Keratinocyte (primary cell): ENCODE data around the gene KRTAP5-3. TPM values are rescaled to one million over a fixed set of nuclear protein-coding genes. Genes with fewer than 3 reads are reported as not detected.
A peak's percentile ranks its signal among the peaks of the same experiment; 100 is the strongest.

Experiments
- DNase-seq: peaks from one replicate; pipeline ENCODE4 v3.0.0-alpha.2; 2011; ENCODE audit warnings: low read depth, missing footprints, low spot score
- FAIRE-seq: peaks from 2 replicates; lab custom pipeline; 2011; peaks lifted over from hg19 to GRCh38; lab: Jason Lieb, UNC
- H2AFZ ChIP-seq: 2 replicates; pipeline ENCODE4 v1.6.0; 2012; ENCODE audit warnings: low read length, control low read depth, inconsistent platforms; ENCODE audit not compliant: control insufficient read depth
- H3K27ac ChIP-seq: 2 replicates; pipeline ENCODE4 v1.5.1; 2011; ENCODE audit warnings: low read length; ENCODE audit not compliant: control insufficient read depth, insufficient read depth
- H3K27me3 ChIP-seq: 3 replicates; pipeline ENCODE4 v1.6.0; 2011; ENCODE audit warnings: low read length; ENCODE audit not compliant: control insufficient read depth, insufficient read depth; ENCODE audit errors: extremely low read depth
- H3K36me3 ChIP-seq, 2 experiments: 2 replicates in 1 of 2; 3 replicates in 1 of 2; pipeline ENCODE4 v1.5.1; 2011; ENCODE audit warnings: low read length in 2 of 2, mild to moderate bottlenecking in 1 of 2; ENCODE audit not compliant: control insufficient read depth in 2 of 2, insufficient read depth in 2 of 2; ENCODE audit errors: extremely low read depth in 1 of 2
- H3K4me1 ChIP-seq: 3 replicates; pipeline ENCODE4 v1.5.1; 2011; ENCODE audit warnings: low read length; ENCODE audit not compliant: control insufficient read depth, insufficient read depth; ENCODE audit errors: extremely low read depth
- H3K4me2 ChIP-seq: 3 replicates; pipeline ENCODE4 v1.6.0; 2011; ENCODE audit warnings: low read depth, low read length; ENCODE audit not compliant: control insufficient read depth, insufficient read depth; ENCODE audit errors: extremely low read depth
- H3K4me3 ChIP-seq, 3 experiments: fragments of 200-600 bp in 1 of 3; sonication (generic) in 1 of 3; 2 replicates in 2 of 3; 3 replicates in 1 of 3; pipeline ENCODE4 v1.5.1; 2011 to 2016; ENCODE audit warnings: low read length in 3 of 3, mild to moderate bottlenecking in 3 of 3, control low read depth in 2 of 3, inconsistent platforms in 1 of 3, low read depth in 1 of 3, mixed read lengths in 1 of 3, mixed run types in 1 of 3, moderate library complexity in 1 of 3; ENCODE audit not compliant: control insufficient read depth in 2 of 3, insufficient read depth in 2 of 3; ENCODE audit errors: extremely low read depth in 1 of 3
- H3K79me2 ChIP-seq: 2 replicates; pipeline ENCODE4 v1.6.0; 2012; ENCODE audit warnings: low read length; ENCODE audit not compliant: control insufficient read depth, insufficient read depth
- H3K9ac ChIP-seq: 3 replicates; pipeline ENCODE4 v1.6.0; 2011; ENCODE audit warnings: low read length; ENCODE audit not compliant: control insufficient read depth, insufficient read depth; ENCODE audit errors: extremely low read depth
- H3K9me1 ChIP-seq: 3 replicates; pipeline ENCODE4 v1.6.0; 2011; ENCODE audit warnings: low read length; ENCODE audit not compliant: control insufficient read depth, insufficient read depth; ENCODE audit errors: extremely low read depth
- H3K9me3 ChIP-seq: 2 replicates; pipeline ENCODE4 v1.5.1; 2012; ENCODE audit warnings: low read depth, low read length; ENCODE audit not compliant: control insufficient read depth
- H4K20me1 ChIP-seq: 3 replicates; pipeline ENCODE4 v1.6.0; 2011; ENCODE audit warnings: low read length; ENCODE audit not compliant: control insufficient read depth, insufficient read depth; ENCODE audit errors: extremely low read depth
- CTCF ChIP-seq, 3 experiments: IDR thresholded peaks in 1 of 3; conservative IDR thresholded peaks in 1 of 3; optimal IDR thresholded peaks in 1 of 3; 2 replicates in 2 of 3; 3 replicates in 1 of 3; pipeline versions ENCODE3 to v1.5.1; 2011; ENCODE audit warnings: low read length in 3 of 3, mild to moderate bottlenecking in 3 of 3, moderate library complexity in 2 of 3, control low read depth in 1 of 3, inconsistent platforms in 1 of 3; ENCODE audit not compliant: insufficient read depth in 2 of 3; ENCODE audit errors: extremely low read depth in 1 of 3
- EZH2 ChIP-seq: IDR thresholded peaks from one replicate; pipeline ENCODE4 v1.6.1; 2012; ENCODE audit warnings: inconsistent platforms, mild to moderate bottlenecking, low read length, moderate library complexity
- dilution Hi-C: fragments of 300-500 bp; cut with MboI; formaldehyde crosslinking; loops from one replicate; pipeline ENCODE4 v1.7.0; 2020; ENCODE audit warnings: low sequenced_read_pairs; ENCODE audit not compliant: extremely low pct_ligation_motif_present
- polyA plus RNA-seq, 5 experiments: library from polyadenylated mRNA; depleted of rRNA in 3 of 5; stranded (reverse) in 3 of 5; stranded (forward) in 1 of 5; unstranded in 1 of 5; fragments of >200 nt; gene quantifications; 1 replicate in 1 of 5; 2 replicates in 3 of 5; 3 replicates in 1 of 5; pipeline versions ENCODE4 v1.2.1 to v1.2.3, GENCODE V29; 2011 to 2012; ENCODE audit warnings: missing spikeins in 2 of 5, low read depth in 1 of 5, low replicate concordance in 1 of 5

Gene KRTAP5-3
- polyA plus RNA-seq, 1 donor (not counting 4 experiments of a cell fraction or from before 2014, with no cell fraction given): not detected

GRCh38 chr11:1652771-1653540 lies 44.7 kb upstream of the KRTAP5-3 start:
- peak; percentile 84 to 91 (median 84) for TF ChIP-seq CTCF (optimal IDR thresholded peaks at IDR 0.05 in 1 of 3, IDR thresholded peaks at IDR 0.05 in 1 of 3, conservative IDR thresholded peaks at IDR 0.05 in 1 of 3; ENCODE audit: extremely low read depth in 1 of 3, insufficient read depth in 2 of 3, low read length in 3 of 3)
- no peak for TF ChIP-seq EZH2
- FAIRE-seq (peak; percentile 17), DNase-seq (no peak)
- dilution Hi-C loops: no loop called here
- Histone ChIP-seq H3K36me3 (no peaks in the 10 kb centered on the region), H3K9me3 (no peaks in the 10 kb centered on the region), H3K4me1 (peaks cover 18% of the 10 kb centered on the region), H3K4me2 (no peak overlapping the region), H3K27ac (no peak overlapping the region), H3K9me1 (no peaks in the 10 kb centered on the region), H3K9ac (no peak overlapping the region), H3K4me3 (no peak overlapping the region), H4K20me1 (no peaks in the 10 kb centered on the region), H3K79me2 (no peaks in the 10 kb centered on the region), H2AFZ (no peak overlapping the region), H3K27me3 (no peaks in the 10 kb centered on the region)

GRCh38 chr11:1652442-1652770 lies 44.1 kb upstream of the KRTAP5-3 start:
- no peak overlapping the region for H2AFZ ChIP-seq
- FAIRE-seq: no peak
- peaks cover 18% of the 10 kb centered on the region for H3K4me1 ChIP-seq
- H3K36me3 ChIP-seq: no peaks in the 10 kb centered on the region
- dilution Hi-C loops: no loop called here
- H3K27ac ChIP-seq: no peak overlapping the region
- no peak for DNase-seq
- no peak overlapping the region for H3K4me3 ChIP-seq
- H3K4me2 ChIP-seq: no peak overlapping the region
- no peaks in the 10 kb centered on the region for H3K27me3 ChIP-seq
- no peak overlapping the region for H3K9ac ChIP-seq
- no peaks in the 10 kb centered on the region for H3K9me1 ChIP-seq
- no peaks in the 10 kb centered on the region for H3K9me3 ChIP-seq
- TF ChIP-seq CTCF (optimal IDR thresholded peaks at IDR 0.05 in 1 of 3, IDR thresholded peaks at IDR 0.05 in 1 of 3, conservative IDR thresholded peaks at IDR 0.05 in 1 of 3; ENCODE audit: extremely low read depth in 1 of 3, insufficient read depth in 2 of 3, low read length in 3 of 3): no peak
- TF ChIP-seq EZH2: no peak
- no peaks in the 10 kb centered on the region for H3K79me2 ChIP-seq
- no peaks in the 10 kb centered on the region for H4K20me1 ChIP-seq
